Hepatocyte (in vitro differentiated cells): Measurements from ENCODE around the gene ALDH4A1. TPM values are rescaled to one million over a fixed set of nuclear protein-coding genes. Genes with fewer than 3 reads are reported as not detected.

ENCODE experiments used
- DNase-seq: peaks from one replicate; pipeline ENCODE4 v3.0.0-alpha.2; 2016; ENCODE audit warnings: low spot score
- H2AFZ ChIP-seq: fragments of 200-600 bp; sonication (generic); 2 replicates; pipeline ENCODE4 v1.6.0; 2016; ENCODE audit warnings: antibody characterized with exemption, mild to moderate bottlenecking
- H3K27ac ChIP-seq: fragments of 200-600 bp; sonication (generic); 2 replicates; pipeline ENCODE4 v1.5.1; 2016; ENCODE audit warnings: mild to moderate bottlenecking
- H3K27me3 ChIP-seq: fragments of 200-600 bp; sonication (generic); 2 replicates; pipeline ENCODE4 v1.6.1; 2016
- H3K36me3 ChIP-seq: fragments of 200-600 bp; sonication (generic); replicated peaks from 2 replicates; pipeline ENCODE4 v1.5.1; 2016; ENCODE audit warnings: low read depth; ENCODE audit not compliant: insufficient read depth
- H3K4me1 ChIP-seq: fragments of 200-600 bp; sonication (generic); 2 replicates; pipeline ENCODE4 v1.5.1; 2016; ENCODE audit warnings: mild to moderate bottlenecking, moderate library complexity; ENCODE audit not compliant: insufficient read depth
- H3K4me2 ChIP-seq: fragments of 200-600 bp; sonication (generic); 2 replicates; pipeline ENCODE4 v1.6.0; 2016
- H3K4me3 ChIP-seq: fragments of 200-600 bp; sonication (generic); 2 replicates; pipeline ENCODE4 v1.5.1; 2016; ENCODE audit warnings: mild to moderate bottlenecking
- H3K79me2 ChIP-seq: fragments of 200-600 bp; sonication (generic); 2 replicates; pipeline ENCODE4 v1.6.0; 2017; ENCODE audit warnings: mild to moderate bottlenecking
- H3K9me2 ChIP-seq: fragments of 200-600 bp; sonication (generic); replicated peaks from 2 replicates; pipeline ENCODE4 v1.6.0; 2017; ENCODE audit warnings: mild to moderate bottlenecking; ENCODE audit not compliant: insufficient read depth
- H3K9me3 ChIP-seq: fragments of 200-600 bp; sonication (generic); 2 replicates; pipeline ENCODE4 v1.5.1; 2016; ENCODE audit warnings: low read depth, mild to moderate bottlenecking
- H4K20me1 ChIP-seq: fragments of 200-600 bp; sonication (generic); 2 replicates; pipeline ENCODE4 v1.6.0; 2016; ENCODE audit warnings: mild to moderate bottlenecking; ENCODE audit not compliant: insufficient read depth, poor library complexity, severe bottlenecking
- EZH2 ChIP-seq: fragments of 200-600 bp; sonication (generic); IDR thresholded peaks from 2 replicates; pipeline ENCODE4 v1.6.1; 2016; ENCODE audit warnings: antibody characterized with exemption, mild to moderate bottlenecking, borderline replicate concordance
- EZH2phosphoT487 ChIP-seq: fragments of 200-600 bp; sonication (generic); IDR thresholded peaks from one replicate; pipeline ENCODE4 v1.6.1; 2018; ENCODE audit warnings: antibody characterized with exemption, mild to moderate bottlenecking, low read depth, moderate library complexity; ENCODE audit not compliant: unreplicated experiment, severe bottlenecking
- WGBS: methylation state at CpG from one replicate; pipeline ENCODE4 v1.1.6; 2016; ENCODE audit warnings: low lambda C conversion rate; ENCODE audit errors: missing lambda C conversion rate; 5-methylcytosine and 5-hydroxymethylcytosine counted together
- polyA plus RNA-seq: library from polyadenylated mRNA; unstranded; fragments of >200 nt; fragmentation: Nextera tagmentation; extraction: Ambion mirVana; gene quantifications from 2 replicates; pipeline ENCODE4 v1.2.1, GENCODE V29; 2016
- total RNA-seq: library from RNA; depleted of rRNA; stranded (reverse); fragments of >200 nt; gene quantifications from 2 replicates; pipeline ENCODE4 v1.2.3, GENCODE V29; 2014
- TF ChIP-seq, protein P1 (sequence below): fragments of 200-600 bp; sonication (generic); IDR thresholded peaks from 2 replicates; pipeline ENCODE4 v1.5.1; 2016; ENCODE audit warnings: antibody characterized with exemption, mild to moderate bottlenecking; ENCODE audit not compliant: poor library complexity

ALDH4A1 gene
- total and polyA plus RNA-seq, 2 experiments from 2014 or later: 41.4 to 49.1 TPM

- H4K20me1 ChIP-seq: no peaks in the 10 kb centered on the region
- DNase-seq: no peak
- H3K9me3 ChIP-seq: no peaks in the 10 kb centered on the region
- H3K27ac ChIP-seq: no peak overlapping the region
- TF ChIP-seq EZH2 (no peak), EZH2phosphoT487 (no peak)
- TF ChIP-seq, protein P1, sequence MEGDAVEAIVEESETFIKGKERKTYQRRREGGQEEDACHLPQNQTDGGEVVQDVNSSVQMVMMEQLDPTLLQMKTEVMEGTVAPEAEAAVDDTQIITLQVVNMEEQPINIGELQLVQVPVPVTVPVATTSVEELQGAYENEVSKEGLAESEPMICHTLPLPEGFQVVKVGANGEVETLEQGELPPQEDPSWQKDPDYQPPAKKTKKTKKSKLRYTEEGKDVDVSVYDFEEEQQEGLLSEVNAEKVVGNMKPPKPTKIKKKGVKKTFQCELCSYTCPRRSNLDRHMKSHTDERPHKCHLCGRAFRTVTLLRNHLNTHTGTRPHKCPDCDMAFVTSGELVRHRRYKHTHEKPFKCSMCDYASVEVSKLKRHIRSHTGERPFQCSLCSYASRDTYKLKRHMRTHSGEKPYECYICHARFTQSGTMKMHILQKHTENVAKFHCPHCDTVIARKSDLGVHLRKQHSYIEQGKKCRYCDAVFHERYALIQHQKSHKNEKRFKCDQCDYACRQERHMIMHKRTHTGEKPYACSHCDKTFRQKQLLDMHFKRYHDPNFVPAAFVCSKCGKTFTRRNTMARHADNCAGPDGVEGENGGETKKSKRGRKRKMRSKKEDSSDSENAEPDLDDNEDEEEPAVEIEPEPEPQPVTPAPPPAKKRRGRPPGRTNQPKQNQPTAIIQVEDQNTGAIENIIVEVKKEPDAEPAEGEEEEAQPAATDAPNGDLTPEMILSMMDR: no peak
- H3K4me2 ChIP-seq: no peak overlapping the region
- no peak overlapping the region for H3K4me3 ChIP-seq
- H3K4me1 ChIP-seq: no peaks in the 10 kb centered on the region
- no peaks in the 10 kb centered on the region for H3K9me2 ChIP-seq
- H3K27me3 ChIP-seq: no peaks in the 10 kb centered on the region
- no peaks in the 10 kb centered on the region for H3K79me2 ChIP-seq
- H2AFZ ChIP-seq: no peak overlapping the region
- WGBS: 90% methylated on average over 12 of the region's 12 CpGs
- no peaks in the 10 kb centered on the region for H3K36me3 ChIP-seq
These were observed 33.4 kb downstream of the ALDH4A1 start for GRCh38 chr1:18868801-18869424.

- WGBS: 81% methylated on average over 5 of the region's 5 CpGs
- no peak for DNase-seq
- H2AFZ ChIP-seq: no peak overlapping the region
These were observed 34.0 kb downstream of the ALDH4A1 start for GRCh38 chr1:18868354-18868753.

GRCh38 chr1:18866846-18867245 is 35.5 kb downstream of the ALDH4A1 start:
- no peaks in the 10 kb centered on the region for H3K9me2 ChIP-seq
- H3K4me1 ChIP-seq: no peaks in the 10 kb centered on the region
- DNase-seq: no peak
- no peaks in the 10 kb centered on the region for H4K20me1 ChIP-seq
- H3K4me3 ChIP-seq: no peak overlapping the region
- no peak overlapping the region for H2AFZ ChIP-seq
- H3K4me2 ChIP-seq: no peak overlapping the region
- H3K36me3 ChIP-seq: no peaks in the 10 kb centered on the region
- WGBS: 95% methylated on average over 3 of the region's 3 CpGs
- no peaks in the 10 kb centered on the region for H3K79me2 ChIP-seq
- TF ChIP-seq, protein P1: no peak
- TF ChIP-seq EZH2phosphoT487 (no peak), EZH2 (no peak)
- no peaks in the 10 kb centered on the region for H3K27me3 ChIP-seq
- H3K9me3 ChIP-seq: no peaks in the 10 kb centered on the region
- no peak overlapping the region for H3K27ac ChIP-seq

More at GRCh38 chr1:18868354-18868753, 34.0 kb downstream of the ALDH4A1 start:
- H3K4me1 ChIP-seq: no peaks in the 10 kb centered on the region
- H3K27ac ChIP-seq: no peak overlapping the region
- H3K27me3 ChIP-seq: no peaks in the 10 kb centered on the region
- H3K4me3 ChIP-seq: no peak overlapping the region
- no peak overlapping the region for H3K4me2 ChIP-seq
- TF ChIP-seq EZH2phosphoT487: no peak
- no peak for TF ChIP-seq EZH2
- TF ChIP-seq, protein P1: no peak
- no peaks in the 10 kb centered on the region for H3K79me2 ChIP-seq
- H3K9me3 ChIP-seq: no peaks in the 10 kb centered on the region
- H3K9me2 ChIP-seq: no peaks in the 10 kb centered on the region
- H4K20me1 ChIP-seq: no peaks in the 10 kb centered on the region
- H3K36me3 ChIP-seq: no peaks in the 10 kb centered on the region
